ENCODE measurements around the gene SAMD1. TPM values are rescaled to one million over a fixed set of nuclear protein-coding genes. Genes with fewer than 3 reads are reported as not detected.

The SAMD1 gene
- total and polyA plus RNA-seq, 11 donors: 26.7 to 62.6 (median 38.3) TPM

DNA sequence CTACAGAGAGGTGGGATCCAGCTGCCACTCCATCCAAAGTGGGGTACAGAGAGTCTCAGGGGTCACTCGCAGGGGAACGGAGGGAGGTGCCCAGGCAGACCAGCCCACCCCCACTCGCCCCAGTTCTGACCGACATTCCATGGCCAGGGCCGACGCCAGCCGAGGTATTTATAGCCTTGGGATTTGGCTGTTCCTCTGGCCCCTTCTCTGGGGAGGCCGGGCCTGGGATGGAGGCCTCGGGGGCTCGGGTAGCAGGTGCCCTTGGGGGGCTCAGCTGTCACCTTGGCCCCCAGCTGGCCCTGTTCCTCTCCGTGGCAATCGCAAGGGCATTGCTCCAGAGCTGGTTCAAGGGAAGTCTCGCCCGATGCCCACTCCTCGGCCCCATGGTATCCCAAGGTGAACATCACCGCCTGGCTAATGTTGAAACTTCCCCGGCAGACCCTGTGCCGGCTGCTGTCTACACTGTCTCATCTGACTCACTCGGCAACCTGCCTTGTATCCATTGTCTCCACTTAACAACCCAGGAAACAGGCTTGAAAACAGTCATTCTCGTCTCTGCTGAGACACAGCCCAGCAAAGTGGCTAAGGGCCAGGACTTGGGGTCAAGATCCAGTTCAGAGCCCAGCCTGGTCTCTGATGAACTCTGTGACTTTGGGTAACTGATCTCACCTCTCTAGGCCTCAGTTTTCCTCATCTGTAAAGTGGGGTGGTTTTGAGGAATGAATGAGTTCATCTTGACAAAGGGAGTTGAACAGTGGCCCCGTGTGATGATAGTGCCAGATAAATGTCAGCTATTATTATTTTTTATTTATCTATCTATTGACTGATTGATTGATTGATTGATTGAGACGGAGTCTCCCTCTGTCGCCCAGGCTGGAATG, 17.3 kb upstream of the SAMD1 start:
- H3K4me3 ChIP-seq: peak overlapping the region in 3 of 12 donors; percentile 12 to 21 (median 13)
- ATAC-seq: peak; percentile 87 to 92 (median 89)
- DNase-seq: peak; percentile 76 to 90 (median 83)
- WGBS, 4 donors: 49 to 60% (median 55%) methylated on average over 11 to 23 of the region's 23 CpGs
- H3K9me3 ChIP-seq: no peaks in the 10 kb centered on the region
- intact Hi-C loops (cut with DNase I): no loop called here
- H3K4me1 ChIP-seq: peaks cover 10 to 68% (median 33%) of the 10 kb centered on the region in 12 donors
- H3K27ac ChIP-seq: peak overlapping the region; percentile 75 to 99 (median 92)
- H3K27me3 ChIP-seq: no peaks in the 10 kb centered on the region
- peaks cover 0 to 62% (median 37%) of the 10 kb centered on the region in 9 donors for H3K36me3 ChIP-seq
- TF ChIP-seq POLR2A (IDR thresholded peaks at IDR 0.05): no peak
- TF ChIP-seq, protein P1, sequence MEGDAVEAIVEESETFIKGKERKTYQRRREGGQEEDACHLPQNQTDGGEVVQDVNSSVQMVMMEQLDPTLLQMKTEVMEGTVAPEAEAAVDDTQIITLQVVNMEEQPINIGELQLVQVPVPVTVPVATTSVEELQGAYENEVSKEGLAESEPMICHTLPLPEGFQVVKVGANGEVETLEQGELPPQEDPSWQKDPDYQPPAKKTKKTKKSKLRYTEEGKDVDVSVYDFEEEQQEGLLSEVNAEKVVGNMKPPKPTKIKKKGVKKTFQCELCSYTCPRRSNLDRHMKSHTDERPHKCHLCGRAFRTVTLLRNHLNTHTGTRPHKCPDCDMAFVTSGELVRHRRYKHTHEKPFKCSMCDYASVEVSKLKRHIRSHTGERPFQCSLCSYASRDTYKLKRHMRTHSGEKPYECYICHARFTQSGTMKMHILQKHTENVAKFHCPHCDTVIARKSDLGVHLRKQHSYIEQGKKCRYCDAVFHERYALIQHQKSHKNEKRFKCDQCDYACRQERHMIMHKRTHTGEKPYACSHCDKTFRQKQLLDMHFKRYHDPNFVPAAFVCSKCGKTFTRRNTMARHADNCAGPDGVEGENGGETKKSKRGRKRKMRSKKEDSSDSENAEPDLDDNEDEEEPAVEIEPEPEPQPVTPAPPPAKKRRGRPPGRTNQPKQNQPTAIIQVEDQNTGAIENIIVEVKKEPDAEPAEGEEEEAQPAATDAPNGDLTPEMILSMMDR (IDR thresholded peaks at IDR 0.05): no peak

DNA sequence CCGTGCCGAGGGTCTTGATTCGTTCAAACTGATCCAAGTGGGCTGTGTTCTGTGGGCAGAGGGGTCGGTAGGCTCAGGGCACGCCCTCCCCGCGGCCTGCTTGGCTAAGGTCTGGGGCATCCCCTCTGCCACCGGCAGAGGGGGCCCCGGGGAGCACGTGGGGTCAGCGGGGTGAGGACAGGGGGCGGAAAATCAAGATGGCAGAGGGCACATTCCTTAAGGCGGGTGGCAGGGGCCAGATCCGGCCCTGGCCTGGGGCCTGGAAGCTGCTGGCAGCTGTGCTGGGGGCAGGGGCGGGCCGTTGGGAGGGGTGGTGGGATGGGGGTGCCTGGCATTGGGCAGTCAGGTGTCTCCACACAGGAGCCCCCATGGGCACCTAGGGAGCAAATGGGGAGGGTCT, 16.3 kb upstream of the SAMD1 start:
- DNase-seq: peak in 3 of 5 donors; percentile 66 to 68 (median 67)
- WGBS, 4 donors: 42 to 69% (median 55%) methylated on average over 7 to 16 of the region's 16 CpGs
- intact Hi-C loops (cut with DNase I): no loop called here
- peak; percentile 44 to 69 (median 55) for ATAC-seq
- Histone ChIP-seq H3K27me3 (no peaks in the 10 kb centered on the region), H3K27ac (peak overlapping the region; percentile 75 to 99 (median 92)), H3K36me3 (peaks cover 0 to 72% (median 46%) of the 10 kb centered on the region in 9 donors), H3K9me3 (no peaks in the 10 kb centered on the region), H3K4me3 (peak overlapping the region in 1 of 12 donors; percentile 21), H3K4me1 (peaks cover under 1 to 68% (median 26%) of the 10 kb centered on the region in 12 donors)
- no peak for TF ChIP-seq POLR2A (IDR thresholded peaks at IDR 0.05)
- TF ChIP-seq, protein P1 (IDR thresholded peaks at IDR 0.05): peak in 5 of 12 donors; percentile 8 to 36 (median 20)

DNA sequence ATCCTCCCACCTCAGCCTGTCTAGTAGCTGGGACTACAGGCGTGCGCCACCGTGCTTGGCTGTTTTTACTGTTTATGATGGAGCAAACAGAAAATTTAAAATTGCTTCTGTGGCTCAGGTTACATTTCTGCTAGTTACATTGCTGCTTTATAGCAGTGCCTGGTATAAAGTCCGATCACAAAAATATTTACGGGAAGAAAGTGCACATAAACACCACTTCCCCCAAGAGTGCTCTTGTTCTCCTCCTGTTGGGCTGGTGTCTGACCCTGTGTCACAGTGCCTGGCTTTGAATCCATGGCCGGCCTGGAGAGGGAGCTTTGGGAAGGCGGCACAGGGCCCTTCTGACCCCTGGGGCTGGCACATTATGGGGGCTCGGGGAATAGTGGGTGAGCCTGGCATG, 15.1 kb upstream of the SAMD1 start:
- intact Hi-C loops (cut with DNase I): no loop called here

More for the DNA sequence above, 15.1 kb upstream of the SAMD1 start:
- DNase-seq (peak in 1 of 5 donors; percentile 57), ATAC-seq (no peak)
- H3K27ac ChIP-seq: peak overlapping the region in 6 of 12 donors; percentile 85 to 97 (median 93)
- H3K9me3 ChIP-seq: no peaks in the 10 kb centered on the region
- TF ChIP-seq POLR2A (IDR thresholded peaks at IDR 0.05): no peak
- TF ChIP-seq, protein P1 (IDR thresholded peaks at IDR 0.05): no peak
- H3K36me3 ChIP-seq: peaks cover 0 to 81% (median 58%) of the 10 kb centered on the region in 9 donors
- peaks cover 0 to 62% (median 17%) of the 10 kb centered on the region in 12 donors for H3K4me1 ChIP-seq
- 87 to 92% (median 90%) methylated on average over 8 of the region's 8 CpGs for WGBS, 4 donors
- no peak overlapping the region for H3K4me3 ChIP-seq
- H3K27me3 ChIP-seq: no peaks in the 10 kb centered on the region
